GM12865 (cell line): ENCODE data around the gene SLC41A2.

Experiments used
- DNase-seq: peaks from one replicate; pipeline ENCODE4 v3.0.0; 2010; ENCODE audit warnings: low read depth
- H3K4me3 ChIP-seq: 2 replicates; pipeline ENCODE4 v1.5.1; 2011; ENCODE audit warnings: mild to moderate bottlenecking, low read depth, low read length, control low read depth
- CTCF ChIP-seq: IDR thresholded peaks from 2 replicates; pipeline ENCODE4 v1.5.1; 2011; ENCODE audit warnings: low read length, control low read depth, low read depth, inconsistent platforms; ENCODE audit not compliant: insufficient read depth; ENCODE audit errors: missing control alignments

Gene SLC41A2

DNA sequence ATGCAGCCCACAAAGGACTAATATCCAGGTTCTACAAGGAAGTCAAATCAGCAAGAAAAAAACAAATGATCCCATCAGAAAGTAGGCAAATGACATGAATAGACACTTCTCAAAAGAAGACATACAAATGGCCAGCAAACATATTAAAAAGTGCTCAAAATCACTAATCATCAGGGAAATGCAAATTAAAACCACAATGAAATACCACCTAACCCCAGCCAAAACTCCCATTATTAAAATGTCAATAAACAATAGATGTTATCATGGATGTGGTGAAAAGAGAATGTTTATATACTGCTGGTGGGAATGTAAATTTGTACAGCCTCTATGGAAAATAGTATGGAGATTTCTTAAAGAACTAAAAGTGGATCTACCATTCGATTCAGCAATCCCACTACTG is 25.0 kb downstream of the SLC41A2 start:
- no peak for TF ChIP-seq CTCF
- H3K4me3 ChIP-seq, result no peak overlapping the region
- no peak for DNase-seq

GRCh38 chr12:104930388-104931326 is 27.4 kb downstream of the SLC41A2 start:
- DNase-seq, result peak; percentile 87
- TF ChIP-seq CTCF, result no peak

DNA sequence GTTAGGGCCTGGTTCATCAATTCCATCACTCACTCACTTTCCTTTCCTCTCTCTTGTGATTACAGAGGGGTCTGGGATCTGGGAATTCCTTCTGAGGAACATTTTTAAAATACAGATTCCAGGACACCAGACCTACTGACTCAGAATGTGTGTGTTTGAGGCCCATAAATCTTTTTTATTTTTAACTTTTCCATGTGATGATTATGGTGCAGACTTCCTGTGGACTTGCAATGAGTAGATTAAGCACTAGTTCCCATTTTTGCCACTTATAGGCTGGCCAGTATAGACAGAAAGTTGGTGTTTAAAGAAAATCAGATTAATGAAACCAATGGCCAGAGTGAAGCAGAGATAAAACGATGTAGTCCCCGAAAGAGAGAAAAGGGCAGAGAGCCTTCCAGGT is 28.1 kb downstream of the SLC41A2 start:
- H3K4me3 ChIP-seq, result peak overlapping the region; percentile 7; the same call in 1 of the 2 replicates
- no peak for TF ChIP-seq CTCF
- no peak for DNase-seq

More at GRCh38 chr12:104930388-104931326, 27.4 kb downstream of the SLC41A2 start:
- peak overlapping the region; percentile 21 for H3K4me3 ChIP-seq

GRCh38 chr12:104929368-104929767 is 28.7 kb downstream of the SLC41A2 start:
- no peak for TF ChIP-seq CTCF
- H3K4me3 ChIP-seq, result no peak overlapping the region
- no peak for DNase-seq

DNA sequence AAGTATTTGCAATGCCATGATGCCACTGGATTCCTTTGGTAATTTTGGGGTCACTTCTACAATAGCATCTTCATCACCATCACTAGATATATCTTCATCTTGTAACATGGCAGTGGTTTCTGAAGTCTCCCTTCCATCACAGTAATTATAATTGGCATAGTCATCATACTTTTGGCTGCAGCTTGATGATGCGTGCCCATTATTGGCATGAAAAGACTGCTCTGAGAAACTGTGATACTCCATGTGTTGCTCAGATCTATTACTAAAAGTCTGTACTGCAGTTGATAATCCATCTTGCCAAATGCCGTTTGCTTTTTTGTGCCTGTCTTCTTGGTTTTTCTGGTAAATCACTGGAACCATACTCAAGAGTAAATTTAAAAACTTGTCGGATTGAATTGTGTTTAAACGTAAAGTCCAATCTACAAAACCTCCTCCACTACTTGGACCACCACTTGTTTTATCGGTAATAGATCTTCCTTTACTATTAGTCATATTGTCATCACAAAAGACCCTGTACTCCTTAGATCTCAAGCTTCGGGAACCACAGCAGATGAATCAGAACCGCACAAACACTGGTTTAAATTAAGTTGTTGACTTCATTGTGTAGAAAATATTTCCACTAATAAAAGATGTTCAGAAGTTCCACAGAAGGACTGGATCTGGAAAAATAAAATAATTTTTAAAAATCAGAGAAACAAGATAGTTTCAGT is 29.9 kb downstream of the SLC41A2 start:
- no peak for TF ChIP-seq CTCF

DNA sequence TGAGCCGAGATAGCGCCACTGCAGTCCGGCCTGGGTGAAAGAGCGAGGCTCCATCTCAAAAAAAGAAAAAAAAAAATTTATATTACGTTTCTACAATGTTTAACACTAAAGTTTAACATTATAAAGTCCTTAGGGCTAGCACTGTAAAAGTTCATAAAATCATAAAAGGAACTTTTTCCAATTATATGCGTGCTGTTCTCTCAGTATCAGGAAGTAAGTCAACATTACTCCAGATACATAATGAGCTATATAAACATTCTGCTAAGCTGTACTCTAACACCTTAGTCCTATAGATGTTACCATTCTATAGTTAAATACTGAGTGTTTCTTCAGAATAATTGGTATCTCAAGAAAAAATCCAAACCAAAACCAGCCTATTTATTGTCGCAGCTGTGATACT is 32.6 kb downstream of the SLC41A2 start:
- no peak overlapping the region for H3K4me3 ChIP-seq
- DNase-seq, result no peak
- no peak for TF ChIP-seq CTCF

More for the DNA sequence above, 29.9 kb downstream of the SLC41A2 start:
- DNase-seq, result no peak
- H3K4me3 ChIP-seq, result no peak overlapping the region

DNA sequence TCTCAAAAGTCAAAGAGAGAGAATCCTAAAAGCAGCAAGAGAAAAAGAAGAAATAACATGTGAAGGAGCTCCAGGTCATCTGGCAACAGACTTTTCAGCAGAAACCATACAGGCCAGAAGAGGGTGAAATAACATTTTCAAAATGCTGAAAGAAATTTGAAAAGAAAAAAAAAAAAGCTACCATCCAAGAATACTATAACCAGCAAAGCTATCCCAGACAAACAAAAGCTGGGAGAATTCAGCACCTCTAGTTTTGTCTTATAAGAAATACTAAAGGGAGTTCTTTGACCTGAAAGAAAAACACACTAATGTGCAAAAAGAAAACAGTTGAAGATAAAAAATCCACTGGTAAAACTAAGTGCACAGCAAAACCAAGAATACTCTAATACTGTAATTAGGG is 36.8 kb downstream of the SLC41A2 start:
- no peak for DNase-seq
- no peak overlapping the region for H3K4me3 ChIP-seq
- TF ChIP-seq CTCF, result no peak
